Psoas muscle (tissue), 8 donors: ENCODE results near the gene LGALS8. TPM values are rescaled to one million over a fixed set of nuclear protein-coding genes. Genes with fewer than 3 reads are reported as not detected.

Experiments
- ATAC-seq, 4 donors: fragments of 200-7000 bp; cut with Tn5 transposase; one replicate each; pipeline ENCODE4 v1.9.1; 2020; ENCODE audit warnings: moderate library complexity in 3 of 4, mild to moderate bottlenecking in 2 of 4
- DNase-seq, 2 donors: peaks; one replicate each; pipeline ENCODE4 v3.0.0-alpha.2; 2020
- H3K27ac ChIP-seq: fragments of 200-600 bp; one replicate; pipeline ENCODE4 v1.8.0; 2022
- H3K27me3 ChIP-seq, 3 donors: fragments of 200-600 bp in 1 of 3; one replicate each; pipeline versions ENCODE4 v1.6.1 to v1.8.0; 2013 to 2022; ENCODE audit warnings: low read length in 2 of 3, mild to moderate bottlenecking in 2 of 3, moderate library complexity in 1 of 3; ENCODE audit not compliant: insufficient read depth in 3 of 3
- H3K36me3 ChIP-seq, 2 donors: fragments of 200-600 bp in 1 of 2; one replicate each; pipeline versions ENCODE4 v1.6.1 to v1.8.0; 2013 to 2022; ENCODE audit warnings: low read depth in 1 of 2, mild to moderate bottlenecking in 1 of 2, moderate library complexity in 1 of 2; ENCODE audit not compliant: insufficient read depth in 1 of 2
- H3K4me1 ChIP-seq: fragments of 200-600 bp; one replicate; pipeline ENCODE4 v1.8.0; 2022
- H3K4me3 ChIP-seq: fragments of 200-600 bp; one replicate; pipeline ENCODE4 v1.8.0; 2022; ENCODE audit warnings: mild to moderate bottlenecking
- H3K9me3 ChIP-seq: fragments of 200-600 bp; one replicate; pipeline ENCODE4 v1.8.0; 2022
- WGBS, 3 donors: extraction: QIAGEN DNeasy Blood & Tissue Kit; methylation state at CpG; one replicate each; pipeline versions ENCODE4 v1.1.6 to v1.1.7; 2013; 5-methylcytosine and 5-hydroxymethylcytosine counted together
- intact Hi-C, 2 donors: fragments of 100-400 bp; cut with DNase I; formaldehyde crosslinking; loops; one replicate each; pipeline versions ENCODE4 v1.11.0 to v1.14.2; 2022
- polyA plus RNA-seq, 3 donors: library from polyadenylated mRNA; stranded (reverse); fragments of 200-250 nt; gene quantifications; one replicate each; pipeline ENCODE4 v1.2.3, GENCODE V29; 2013
- total RNA-seq, 4 donors: library from RNA; stranded (reverse); fragmentation: NEBNext Ultra II Directional in 2 of 4; extraction: Animal tissue kit (Norgen Biotek cat#: 25700) in 2 of 4; gene quantifications; one replicate each; pipeline versions ENCODE4 v1.2.1 to v1.2.4, GENCODE V29; 2021 to 2023
- TF ChIP-seq, protein P1 (sequence below): fragments of 200-600 bp; IDR thresholded peaks from one replicate; pipeline ENCODE4 v1.8.0; 2022; ENCODE audit warnings: antibody characterized with exemption
- donor health status: healthy with polysubstance abuse.
- donor health status: DM: no; HTN: no; CAD: no; lungs with moderate emphysema.
- donor health status: Bipolar disorder and iron deficiency.
- donor health status: healthy.
- donor health status: DM: yes; HTN: yes; CAD: no.
- donor health status: DM: no; HTN: no; CAD: no.
- donor health status: DM: no; HTN: no; CAD: no.
- donor health status: DM: yes; HTN: yes; CAD: no.

Gene LGALS8
- total and polyA plus RNA-seq, 7 donors = 10.1 to 17.8 (median 12.8) TPM

DNA sequence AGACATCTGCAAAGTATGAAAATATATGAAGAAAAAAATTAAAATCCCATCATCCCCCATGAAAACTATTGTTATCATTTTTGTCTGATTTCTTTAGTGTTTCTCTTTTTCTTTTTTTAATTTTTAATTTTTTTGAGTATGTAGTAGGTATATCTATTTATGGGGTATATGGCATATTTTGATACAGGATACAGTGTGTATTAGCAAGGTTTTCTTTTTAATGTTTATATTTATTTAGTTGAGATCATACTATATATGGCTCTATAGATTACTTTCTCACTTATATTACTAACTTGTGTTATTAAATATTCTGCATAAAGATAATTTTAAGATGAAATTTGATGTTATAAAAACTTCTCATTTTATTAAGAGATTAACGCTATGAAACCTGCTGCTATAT lies 11.4 kb downstream of the LGALS8 start:
- Histone ChIP-seq H3K4me3 (no peak overlapping the region), H3K4me1 (peaks cover 4% of the 10 kb centered on the region), H3K9me3 (no peaks in the 10 kb centered on the region), H3K36me3 (peaks cover 3 to 55% of the 10 kb centered on the region in 2 donors), H3K27me3 (no peaks in the 10 kb centered on the region), H3K27ac (no peak overlapping the region)
- intact Hi-C loops = no loop called here
- WGBS, 3 donors = 94 to 97% (median 97%) methylated on average over 1 of the region's 1 CpG
- no peak for DNase-seq
- TF ChIP-seq, protein P1, sequence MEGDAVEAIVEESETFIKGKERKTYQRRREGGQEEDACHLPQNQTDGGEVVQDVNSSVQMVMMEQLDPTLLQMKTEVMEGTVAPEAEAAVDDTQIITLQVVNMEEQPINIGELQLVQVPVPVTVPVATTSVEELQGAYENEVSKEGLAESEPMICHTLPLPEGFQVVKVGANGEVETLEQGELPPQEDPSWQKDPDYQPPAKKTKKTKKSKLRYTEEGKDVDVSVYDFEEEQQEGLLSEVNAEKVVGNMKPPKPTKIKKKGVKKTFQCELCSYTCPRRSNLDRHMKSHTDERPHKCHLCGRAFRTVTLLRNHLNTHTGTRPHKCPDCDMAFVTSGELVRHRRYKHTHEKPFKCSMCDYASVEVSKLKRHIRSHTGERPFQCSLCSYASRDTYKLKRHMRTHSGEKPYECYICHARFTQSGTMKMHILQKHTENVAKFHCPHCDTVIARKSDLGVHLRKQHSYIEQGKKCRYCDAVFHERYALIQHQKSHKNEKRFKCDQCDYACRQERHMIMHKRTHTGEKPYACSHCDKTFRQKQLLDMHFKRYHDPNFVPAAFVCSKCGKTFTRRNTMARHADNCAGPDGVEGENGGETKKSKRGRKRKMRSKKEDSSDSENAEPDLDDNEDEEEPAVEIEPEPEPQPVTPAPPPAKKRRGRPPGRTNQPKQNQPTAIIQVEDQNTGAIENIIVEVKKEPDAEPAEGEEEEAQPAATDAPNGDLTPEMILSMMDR = no peak
- ATAC-seq = no peak

DNA sequence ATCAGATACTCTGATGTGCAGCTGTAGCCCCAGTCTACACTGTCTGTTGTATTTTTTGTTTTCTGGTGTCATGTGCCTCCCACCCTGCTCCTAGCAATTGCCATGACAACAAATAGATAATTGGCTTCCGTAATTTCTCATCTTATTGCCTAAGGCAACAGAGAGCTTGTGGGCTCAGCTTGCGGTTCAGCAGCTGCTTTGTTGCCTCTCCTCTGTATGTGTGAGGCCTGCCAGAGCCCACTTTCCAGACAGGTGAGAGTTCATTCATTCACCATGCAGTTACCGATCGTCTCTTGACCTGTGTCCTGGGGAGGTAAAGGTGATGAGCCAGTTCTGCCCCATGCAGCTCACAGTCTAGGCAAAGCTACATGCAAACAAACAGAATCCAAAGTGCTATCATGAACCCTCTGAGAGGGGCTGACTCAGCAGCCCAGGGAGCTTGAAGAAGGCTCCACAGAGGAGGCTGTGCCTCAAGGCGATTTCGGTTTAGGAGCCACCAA lies 11.9 kb downstream of the LGALS8 start:
- H3K4me3 ChIP-seq = no peak overlapping the region
- no peak overlapping the region for H3K27ac ChIP-seq
- H3K9me3 ChIP-seq = no peaks in the 10 kb centered on the region
- 93 to 95% (median 94%) methylated on average over 6 of the region's 6 CpGs for WGBS, 3 donors
- peaks cover 6 to 61% of the 10 kb centered on the region in 2 donors for H3K36me3 ChIP-seq
- TF ChIP-seq, protein P1 = no peak
- DNase-seq = no peak
- H3K4me1 ChIP-seq = peaks cover 4% of the 10 kb centered on the region
- intact Hi-C loops = no loop called here
- ATAC-seq = no peak
- no peaks in the 10 kb centered on the region for H3K27me3 ChIP-seq

DNA sequence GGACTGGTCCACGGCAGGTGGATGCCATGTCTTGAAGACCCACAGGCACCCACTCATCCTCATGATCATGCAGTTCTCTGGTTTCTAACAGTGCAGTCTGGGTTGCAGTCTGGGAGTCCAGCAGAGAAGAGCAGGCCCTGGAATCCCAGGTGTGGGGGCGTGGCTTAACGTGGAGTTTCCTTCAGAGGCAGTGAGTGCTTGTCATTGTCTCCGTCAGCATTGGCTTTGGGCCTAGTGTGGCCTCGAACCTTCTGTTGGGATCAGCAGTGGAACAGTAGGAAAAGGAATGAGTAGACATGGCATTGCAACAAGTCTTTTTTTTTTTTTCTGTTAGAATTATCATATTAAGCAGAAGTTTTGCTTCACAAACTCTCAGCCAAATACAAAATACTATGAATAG lies 12.8 kb downstream of the LGALS8 start:
- TF ChIP-seq, protein P1 = no peak
- ATAC-seq (no peak), DNase-seq (no peak)
- H3K4me3 ChIP-seq = no peak overlapping the region
- 83 to 87% (median 84%) methylated on average over 5 of the region's 5 CpGs for WGBS, 3 donors
- H3K36me3 ChIP-seq = peaks cover 12 to 69% of the 10 kb centered on the region in 2 donors
- no peaks in the 10 kb centered on the region for H3K27me3 ChIP-seq
- H3K4me1 ChIP-seq = peaks cover 4% of the 10 kb centered on the region
- H3K9me3 ChIP-seq = no peaks in the 10 kb centered on the region
- intact Hi-C loops = no loop called here
- H3K27ac ChIP-seq = no peak overlapping the region

DNA sequence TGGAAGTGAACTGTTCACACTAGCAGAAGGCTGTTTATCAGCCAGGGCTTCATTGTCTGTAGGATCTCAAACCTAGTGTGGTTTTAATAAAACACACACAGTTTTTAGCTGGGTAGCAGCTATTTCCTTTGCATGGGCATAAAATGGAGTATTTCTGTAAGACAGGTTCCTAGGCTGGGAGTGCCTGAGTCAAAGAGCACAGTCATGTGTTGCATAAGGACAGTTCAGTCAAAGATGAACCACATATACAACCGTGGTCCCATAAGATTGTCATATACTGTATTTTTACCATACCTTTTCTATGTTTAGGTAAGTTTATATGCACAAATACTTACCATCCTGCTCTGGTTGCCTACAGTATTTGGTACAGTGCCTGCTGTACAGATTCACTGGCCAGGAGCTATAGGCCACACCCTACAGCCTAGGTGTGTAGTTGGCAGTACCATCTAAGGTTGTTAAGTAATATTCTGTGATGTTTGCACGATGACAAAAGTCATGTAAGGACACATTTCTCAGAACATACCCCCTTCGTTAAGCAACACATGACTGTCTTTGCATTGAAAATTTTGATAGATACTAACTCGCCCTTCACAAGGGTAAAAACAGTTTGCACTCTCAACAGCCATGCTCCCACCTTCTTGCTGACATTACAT lies 17.2 kb downstream of the LGALS8 start:
- Histone ChIP-seq H3K27ac (no peak overlapping the region), H3K27me3 (no peaks in the 10 kb centered on the region), H3K4me3 (no peak overlapping the region), H3K4me1 (no peaks in the 10 kb centered on the region), H3K9me3 (no peaks in the 10 kb centered on the region), H3K36me3 (peaks cover 18 to 100% of the 10 kb centered on the region in 2 donors)
- WGBS, 3 donors = 91 to 94% (median 92%) methylated on average over 4 of the region's 4 CpGs
- ATAC-seq (no peak), DNase-seq (no peak)
- intact Hi-C loops = no loop called here
- TF ChIP-seq, protein P1 = no peak

DNA sequence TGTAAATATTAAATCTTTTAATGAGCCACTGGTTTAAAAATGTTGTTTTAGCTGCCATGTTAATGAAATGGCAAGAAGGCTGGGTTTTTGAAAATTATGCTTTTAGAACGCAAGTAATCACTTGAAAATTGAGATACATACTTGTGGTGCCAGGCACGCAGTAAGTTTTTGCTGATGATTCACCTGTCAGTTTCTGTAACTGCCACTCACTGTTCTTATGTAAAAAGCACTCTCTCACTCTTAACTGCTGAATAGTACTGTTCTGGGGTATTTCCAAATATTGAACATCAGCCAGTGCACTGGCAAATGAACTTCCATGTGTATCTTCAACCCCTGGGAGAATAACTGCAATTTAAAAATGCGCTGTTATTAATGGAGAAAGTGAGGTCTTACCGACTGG lies 17.9 kb downstream of the LGALS8 start:
- no peaks in the 10 kb centered on the region for H3K27me3 ChIP-seq
- H3K9me3 ChIP-seq = no peaks in the 10 kb centered on the region
- intact Hi-C loops = no loop called here
- no peak overlapping the region for H3K27ac ChIP-seq
- DNase-seq (no peak), ATAC-seq (no peak)
- H3K4me3 ChIP-seq = no peak overlapping the region
- 87 to 94% (median 91%) methylated on average over 4 of the region's 4 CpGs for WGBS, 3 donors
- H3K36me3 ChIP-seq = peaks cover 20 to 100% of the 10 kb centered on the region in 2 donors
- H3K4me1 ChIP-seq = no peaks in the 10 kb centered on the region
- TF ChIP-seq, protein P1 = no peak
